COLO668 (cell line): Measurements from ENCODE around the gene FAM114A2.
A peak's percentile ranks its signal among the peaks of the same experiment; 100 is the strongest.
"Not testable (repeated sequence)": the region's sequence is repeated elsewhere in the genome, so short reads cannot be mapped to it uniquely, and the experiment has no call there.

Experiments
- DNase-seq: peaks from one replicate; lab custom pipeline; 2025; ENCODE audit not compliant: unreplicated experiment; lab: John Stamatoyannopoulos, UW

The FAM114A2 gene

DNA sequence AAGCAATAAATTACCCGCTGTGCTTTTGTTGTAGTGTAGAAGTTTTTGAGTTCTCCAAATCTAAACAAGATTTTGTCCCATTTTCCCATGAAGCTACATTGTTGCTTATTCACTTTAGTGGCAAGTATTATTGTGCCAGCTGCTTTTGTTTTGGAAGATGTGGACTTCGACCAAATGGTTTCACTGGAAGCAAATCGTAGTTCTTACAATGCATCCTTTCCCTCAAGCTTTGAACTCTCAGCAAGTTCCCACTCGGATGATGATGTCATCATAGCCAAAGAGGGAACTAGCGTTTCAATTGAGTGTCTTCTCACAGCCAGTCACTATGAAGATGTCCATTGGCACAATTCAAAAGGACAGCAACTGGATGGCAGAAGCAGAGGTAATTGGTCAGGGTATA lies 10.9 kb upstream of the FAM114A2 start:
- DNase-seq: no peak

DNA sequence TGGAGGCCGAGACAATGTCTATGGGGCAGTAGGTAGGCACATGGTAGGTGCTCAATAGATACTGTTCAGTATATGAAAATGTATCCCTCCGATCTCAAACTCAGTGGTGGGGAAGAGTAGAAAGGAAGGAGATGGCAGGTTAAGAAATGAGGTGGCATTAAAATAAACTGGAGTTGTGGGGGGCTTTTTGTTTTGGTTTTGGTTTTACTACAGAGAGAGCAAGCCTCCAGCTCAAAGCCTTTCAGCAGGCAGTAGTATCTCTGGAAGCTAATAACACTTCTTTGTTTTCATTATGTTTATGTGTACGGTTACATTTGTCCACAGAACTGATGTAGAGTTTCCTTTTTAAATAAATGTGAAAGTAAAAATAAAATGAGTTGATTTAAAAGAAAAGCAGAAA lies 8.6 kb upstream of the FAM114A2 start:
- DNase-seq: no peak

DNA sequence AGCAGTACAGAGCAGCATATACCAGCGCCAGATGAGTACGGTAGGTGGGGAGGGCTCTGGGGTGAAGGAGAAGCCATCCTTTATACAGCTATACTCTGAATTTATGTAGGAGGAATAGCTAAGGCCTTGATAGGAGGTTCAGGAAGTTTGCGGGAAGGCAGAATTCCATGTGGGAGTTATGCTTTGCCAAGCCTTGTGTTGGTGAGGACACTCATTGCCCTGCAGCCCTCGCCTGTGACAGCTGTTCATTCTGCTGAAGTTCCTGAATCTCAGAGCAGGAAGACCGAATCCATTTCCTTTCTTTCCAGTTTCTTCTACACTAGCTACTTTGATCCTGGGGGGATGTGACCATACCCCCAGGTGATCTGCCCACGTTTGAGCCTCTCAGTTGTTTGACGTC lies 7.8 kb upstream of the FAM114A2 start:
- DNase-seq: no peak

DNA sequence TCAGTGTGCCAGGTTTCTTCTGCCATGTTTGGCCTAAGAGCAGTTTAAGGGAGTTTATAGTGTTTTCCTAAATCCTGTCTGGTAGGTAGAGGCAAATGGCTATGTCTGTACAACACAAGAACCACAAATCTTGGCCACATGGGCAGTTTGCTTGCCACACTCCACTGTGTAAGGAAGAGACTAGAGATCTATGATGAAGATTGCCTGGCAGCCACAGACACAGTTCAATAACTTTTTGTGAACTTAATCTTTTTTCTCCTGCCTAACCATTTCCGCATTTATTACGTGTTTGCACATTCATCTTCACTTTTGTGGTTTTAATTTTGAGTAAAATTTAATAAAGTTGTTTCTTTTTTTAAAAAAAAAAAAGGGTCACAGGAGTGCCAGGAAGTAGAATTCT lies 5.9 kb upstream of the FAM114A2 start:
- DNase-seq: no peak

DNA sequence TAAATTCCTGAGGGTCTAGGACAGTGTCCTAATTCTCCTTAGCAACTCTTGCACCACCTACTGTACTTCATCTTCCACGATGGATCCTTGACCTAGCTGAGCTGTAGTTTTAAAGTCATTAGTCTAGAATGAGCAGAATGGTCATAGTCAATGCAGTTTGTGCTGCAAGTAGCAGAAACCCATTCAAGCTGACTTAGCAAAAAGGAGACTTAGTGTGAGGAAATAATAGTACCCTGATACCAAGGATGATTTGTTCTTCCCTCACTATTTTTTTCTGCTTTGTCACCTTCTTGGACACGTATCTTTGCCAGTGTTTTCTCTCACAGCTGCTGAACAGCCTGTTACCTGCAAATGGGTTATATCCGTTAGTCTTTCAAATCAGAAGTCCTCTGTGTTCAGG lies 5.4 kb upstream of the FAM114A2 start:
- no peak for DNase-seq

DNA sequence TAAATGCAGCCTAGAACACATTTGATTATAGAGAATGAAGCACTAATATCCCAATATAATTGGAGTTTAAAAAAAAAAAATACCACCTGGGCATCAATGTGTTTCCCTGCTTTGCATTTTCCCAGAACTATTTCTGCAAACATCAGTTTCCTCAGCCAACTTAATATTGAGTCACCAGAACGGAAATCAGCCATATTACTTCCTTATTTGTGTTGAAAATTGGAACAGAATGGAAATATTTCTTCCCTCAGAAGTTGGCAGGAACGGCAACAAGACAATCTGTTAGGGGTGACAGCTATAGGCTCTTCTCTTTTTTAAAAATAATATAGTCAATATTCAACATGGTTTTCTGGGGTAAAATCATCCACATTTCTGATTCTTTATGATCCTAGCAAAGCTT lies 4.1 kb upstream of the FAM114A2 start:
- DNase-seq: no peak

DNA sequence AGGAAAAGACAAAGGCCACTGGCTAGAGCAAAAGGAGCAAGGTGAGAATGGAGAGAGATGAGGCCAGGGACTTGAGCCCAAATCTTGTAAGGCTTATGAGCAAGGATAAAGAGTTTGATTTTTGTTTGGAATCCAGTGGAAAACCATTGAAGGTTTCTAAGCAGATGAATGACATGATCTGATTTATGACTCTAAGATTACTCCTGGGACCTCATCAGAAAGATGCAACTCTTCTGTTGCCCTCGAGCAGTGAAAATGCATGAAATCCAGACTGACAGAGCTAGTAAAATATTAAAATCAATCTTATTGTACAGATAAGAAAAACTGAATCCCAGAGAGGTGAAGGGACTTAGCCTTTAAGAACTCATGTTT lies 734 bp upstream of the FAM114A2 start:
- no peak for DNase-seq

DNA sequence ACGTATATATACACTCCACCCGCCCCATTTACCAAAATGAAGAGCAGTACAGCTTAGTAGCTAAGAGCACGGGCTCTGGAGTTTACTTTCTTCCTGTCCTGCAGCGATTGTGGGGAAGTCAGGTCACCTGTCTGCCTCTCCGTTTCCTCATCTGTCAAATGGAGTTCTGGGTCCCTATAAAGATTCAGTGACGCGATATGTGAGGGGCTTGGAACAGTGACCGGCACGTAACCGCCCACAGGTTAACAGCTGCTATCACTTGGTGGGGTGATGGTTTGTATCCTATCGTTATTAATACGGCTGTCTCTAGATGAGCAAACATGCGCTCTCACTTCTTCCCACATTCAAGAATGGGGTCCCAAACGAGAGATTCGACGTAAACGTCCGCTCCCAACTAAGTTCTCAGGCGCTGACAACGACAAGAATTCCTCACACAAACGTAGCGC lies 426 bp downstream of the FAM114A2 start:
- DNase-seq: peak; percentile 30

DNA sequence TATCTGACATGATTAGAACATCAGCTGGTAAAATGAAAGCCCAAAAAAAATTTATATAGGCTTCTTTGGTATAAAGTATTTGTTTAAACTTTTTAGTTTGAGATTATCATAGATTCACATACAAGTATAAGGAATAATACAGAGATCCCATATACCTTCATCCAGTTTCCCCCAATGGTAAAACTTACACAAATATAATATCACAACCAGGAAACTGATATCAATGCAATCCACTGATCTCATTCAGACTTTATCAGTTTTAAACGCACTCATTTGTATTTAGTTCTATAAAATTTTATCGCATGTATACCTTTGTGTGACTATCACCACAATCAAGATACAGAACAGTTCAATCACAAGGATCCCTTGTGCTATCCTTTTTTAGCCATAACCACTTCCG lies 3.8 kb downstream of the FAM114A2 start:
- no peak for DNase-seq

DNA sequence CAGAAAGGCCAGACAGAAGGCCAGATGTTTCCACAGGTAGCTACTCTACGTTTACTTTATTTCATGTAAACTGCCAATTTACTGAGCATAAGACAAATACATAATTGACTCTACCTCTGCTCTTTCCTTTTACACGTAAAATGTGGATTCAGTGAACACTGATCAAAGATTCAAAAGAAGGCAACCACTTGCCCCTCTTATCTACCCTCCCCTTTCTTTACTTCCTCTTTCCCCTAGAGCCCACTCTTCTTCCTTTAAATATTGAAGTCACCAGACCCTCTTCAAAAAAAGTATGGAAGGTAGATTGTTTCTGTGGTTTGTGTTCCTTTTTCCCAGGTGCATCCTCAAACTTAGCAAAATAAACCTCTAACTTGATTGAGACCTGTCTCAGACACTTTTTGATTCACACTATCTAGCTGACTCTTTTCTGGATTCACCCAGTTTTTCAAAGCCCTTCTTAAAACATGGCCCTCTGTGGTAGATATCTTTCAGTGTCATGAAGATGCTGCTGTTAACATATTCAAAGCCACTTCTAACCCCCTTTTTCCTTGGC lies 6.7 kb downstream of the FAM114A2 start:
- no peak for DNase-seq

DNA sequence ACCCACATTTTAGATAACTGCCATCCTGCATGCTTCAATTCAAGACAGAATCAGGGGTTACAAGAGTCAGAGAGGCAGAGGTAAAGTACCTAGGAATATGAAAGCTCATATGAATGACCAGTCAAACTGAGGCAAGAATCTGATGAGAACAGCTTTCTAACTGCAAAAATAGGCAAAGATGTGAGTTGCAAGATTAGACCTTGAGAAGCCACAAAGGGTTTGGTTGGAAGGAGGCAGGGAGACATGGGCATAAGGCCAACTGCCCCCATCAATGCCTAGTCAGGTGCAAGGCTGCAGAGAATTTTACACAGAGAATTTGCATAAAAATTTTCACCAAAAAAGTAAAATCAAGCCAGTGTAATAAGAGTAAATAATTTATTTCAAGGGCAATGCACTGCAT lies 12.8 kb downstream of the FAM114A2 start:
- DNase-seq: no peak

DNA sequence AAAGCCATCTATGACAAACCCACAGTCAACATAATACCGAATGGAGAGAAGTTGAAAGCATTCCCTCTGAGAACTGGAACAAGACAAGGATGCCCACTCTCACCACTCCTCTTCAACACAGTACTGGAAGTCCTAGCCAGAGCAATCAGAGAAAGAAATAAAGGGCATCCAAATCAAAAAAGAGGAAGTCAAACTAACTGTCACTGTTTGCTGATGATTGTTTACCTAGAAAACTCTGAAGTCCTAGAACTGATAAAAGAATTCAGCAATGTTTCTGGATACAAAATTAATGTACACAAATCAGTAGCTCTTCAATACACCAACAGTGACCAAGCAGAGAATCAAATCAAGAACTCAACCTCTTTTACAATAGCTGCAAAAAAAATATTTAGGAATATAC lies 19.8 kb downstream of the FAM114A2 start:
- not testable (repeated sequence) for DNase-seq

DNA sequence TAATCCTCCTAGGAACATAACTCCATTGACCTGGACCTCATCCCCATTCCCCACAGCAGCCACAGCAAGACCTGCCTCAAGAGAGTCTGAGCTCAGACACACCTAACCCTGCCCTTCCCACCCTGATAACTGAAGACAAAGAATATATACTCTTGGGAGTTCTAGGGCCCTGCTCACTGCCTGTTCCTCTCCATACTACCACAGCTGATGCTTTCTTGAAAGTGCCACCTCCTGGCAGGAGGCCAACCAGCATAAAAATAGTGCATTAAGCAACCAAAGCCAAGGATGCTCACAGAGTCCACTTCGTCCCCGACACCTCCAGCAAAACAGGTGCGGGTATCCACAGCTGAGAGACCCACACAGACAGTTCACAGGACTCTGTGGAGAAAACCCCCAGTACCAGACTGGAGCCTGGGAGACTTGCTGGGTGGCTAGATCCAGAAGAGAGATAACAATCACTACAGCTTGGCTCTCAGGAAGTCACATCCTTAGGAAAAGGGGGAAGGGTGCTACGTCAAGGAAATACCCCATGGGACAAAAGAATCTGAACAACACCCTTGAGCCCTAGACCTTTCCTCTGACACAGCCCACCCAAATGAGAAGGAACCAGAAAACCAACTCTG lies 23.5 kb downstream of the FAM114A2 start:
- no peak for DNase-seq

DNA sequence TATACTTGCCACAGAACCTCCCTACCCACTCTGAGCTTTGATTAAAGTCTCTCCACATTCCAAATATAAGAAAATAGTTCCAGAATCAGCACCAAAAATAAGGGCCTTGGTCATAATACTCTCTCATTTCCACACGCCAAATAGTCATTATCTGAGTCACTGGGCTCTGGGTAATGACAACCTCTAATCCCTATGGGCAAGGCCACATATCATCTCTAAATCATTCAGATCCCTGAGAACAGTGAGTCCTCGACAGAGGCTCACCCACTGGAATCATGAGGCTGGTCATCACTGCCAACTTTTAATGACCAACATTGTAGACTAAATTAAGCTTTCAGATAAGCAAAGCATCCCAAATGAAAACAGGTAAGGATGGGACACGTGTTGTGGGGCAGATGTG lies 28.1 kb downstream of the FAM114A2 start:
- DNase-seq: no peak

DNA sequence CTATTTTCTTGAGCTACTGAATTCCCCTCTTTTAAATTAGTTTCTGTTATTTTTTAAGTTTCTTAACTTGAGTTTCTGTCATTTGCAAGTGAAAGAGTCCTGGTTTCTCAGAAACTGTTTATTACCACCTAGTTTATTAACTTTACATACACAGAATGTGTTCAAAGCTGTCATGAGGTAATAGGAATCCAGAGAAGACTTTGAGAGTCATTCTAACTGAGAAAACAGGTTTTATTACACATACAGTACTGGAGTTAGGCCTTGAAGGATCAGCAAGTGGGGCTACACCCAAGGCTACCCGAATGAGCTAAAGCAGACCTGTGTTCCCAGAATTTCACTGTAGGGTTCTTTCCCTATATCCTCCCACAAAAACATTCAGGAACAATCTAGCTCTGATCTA lies 33.1 kb downstream of the FAM114A2 start:
- no peak for DNase-seq

DNA sequence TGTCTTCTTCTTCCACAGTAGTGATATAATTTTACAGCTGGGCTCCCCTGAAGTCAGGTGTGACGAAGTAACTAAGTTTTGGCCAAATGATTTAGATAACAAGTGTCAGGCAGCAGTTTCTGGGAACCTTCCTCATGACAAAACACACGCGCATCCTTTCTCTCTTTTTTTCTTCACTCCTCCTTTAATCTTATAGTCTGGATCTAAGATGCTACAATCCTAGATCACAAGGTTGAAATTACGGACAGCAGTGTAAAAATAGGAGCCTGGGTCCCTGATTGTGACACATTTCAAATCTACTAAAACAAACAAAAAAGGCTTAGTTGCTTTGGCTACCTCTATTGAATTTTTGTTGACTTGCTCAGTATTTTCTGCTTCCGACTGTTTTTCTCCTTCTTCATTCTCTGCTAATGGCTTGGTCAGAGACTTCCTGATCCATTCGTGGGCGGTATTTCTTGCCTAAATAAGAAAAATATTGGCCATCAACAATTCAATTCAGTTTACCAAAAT lies 36.1 kb downstream of the FAM114A2 start:
- DNase-seq: no peak

DNA sequence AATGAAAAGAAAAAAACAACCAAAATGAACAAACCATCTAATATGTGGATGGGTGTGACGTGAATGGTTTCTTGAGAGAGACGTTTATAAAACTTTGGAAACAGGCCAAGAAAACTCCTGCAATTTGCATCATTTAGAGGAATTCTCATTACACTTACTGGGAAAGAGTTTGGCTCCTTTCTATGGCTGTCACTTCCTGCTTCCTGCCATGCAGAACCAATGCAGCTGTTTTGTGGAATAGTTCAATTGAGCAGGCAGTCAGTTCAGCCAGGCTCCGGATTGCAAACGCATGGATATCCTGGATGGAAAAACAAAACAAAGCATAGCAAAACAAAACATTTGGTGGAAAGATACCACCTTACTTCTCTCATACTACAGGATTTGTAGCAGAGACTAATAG lies 36.6 kb downstream of the FAM114A2 start:
- no peak for DNase-seq

DNA sequence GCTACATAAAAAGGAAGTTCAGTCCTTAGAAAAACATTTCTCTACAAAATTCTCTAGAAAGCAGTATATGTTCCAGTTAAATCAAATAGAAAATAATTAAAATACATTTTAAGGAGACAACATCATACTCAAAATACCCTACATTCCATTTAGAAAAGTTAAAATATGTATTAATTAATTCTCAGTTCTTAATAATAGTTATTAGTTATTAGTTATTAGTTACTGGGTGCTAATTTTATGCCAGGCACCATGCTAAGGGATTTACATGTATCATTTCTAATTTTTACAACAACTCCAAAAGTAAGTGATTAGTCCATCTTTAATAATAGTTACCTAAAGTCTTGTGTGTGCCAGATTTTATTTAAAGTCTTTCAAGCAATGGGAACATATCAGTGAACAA lies 38.0 kb downstream of the FAM114A2 start:
- DNase-seq: no peak

DNA sequence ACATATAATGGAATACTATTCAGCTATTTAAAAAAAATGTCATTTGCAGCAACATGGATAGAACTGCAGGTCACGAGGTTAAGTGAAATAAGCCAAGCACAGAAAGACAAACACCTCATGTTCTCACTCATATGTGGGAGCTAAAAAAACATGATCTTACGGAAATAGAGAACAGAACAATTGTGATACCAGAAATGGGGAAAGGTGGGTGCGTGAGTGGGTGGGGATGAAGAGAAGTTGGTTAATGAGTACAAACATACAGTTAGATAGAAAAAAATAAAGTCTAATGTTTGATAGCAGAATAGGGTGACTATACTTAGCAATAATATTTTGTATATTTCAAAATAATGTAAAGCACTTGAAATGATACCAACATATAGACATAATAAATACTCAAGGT lies 38.7 kb downstream of the FAM114A2 start:
- DNase-seq: no peak

DNA sequence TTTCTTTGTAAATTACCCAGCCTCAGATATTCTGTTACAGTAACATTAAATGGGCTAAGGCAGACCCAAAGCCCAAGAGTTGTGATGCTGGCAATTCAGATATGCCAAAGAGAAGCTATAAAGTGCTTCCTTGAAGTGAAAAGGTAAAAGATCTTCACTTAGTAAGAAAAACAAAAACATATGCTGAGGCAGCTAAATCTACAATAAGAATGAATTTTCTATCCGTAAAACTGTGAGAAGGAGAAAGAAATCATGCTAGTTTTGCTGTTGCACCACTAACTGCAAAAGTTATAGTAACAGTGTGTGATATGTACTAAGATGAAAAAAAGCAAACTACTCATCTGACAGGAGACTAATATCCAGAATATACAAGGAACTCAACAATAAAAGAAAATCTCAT lies 39.9 kb downstream of the FAM114A2 start:
- no peak for DNase-seq

DNA sequence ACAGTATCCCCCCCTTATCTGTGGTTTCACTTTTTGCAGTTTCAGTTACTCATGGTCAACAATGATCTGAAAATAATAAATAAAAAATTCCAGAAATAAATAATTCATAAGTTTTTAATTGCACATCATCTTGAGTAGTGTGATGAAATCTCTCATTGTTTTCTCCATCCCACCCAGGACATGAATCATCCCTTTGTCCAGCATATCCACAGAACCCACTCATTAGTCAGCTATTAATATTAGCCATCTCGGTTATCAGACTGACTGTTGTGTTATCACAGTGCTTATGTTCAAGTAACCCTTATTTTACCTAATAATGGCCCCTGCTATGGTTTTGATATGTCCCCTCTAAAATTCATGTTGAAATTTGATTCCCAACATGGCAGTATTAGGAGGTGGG lies 40.7 kb downstream of the FAM114A2 start:
- DNase-seq: no peak

DNA sequence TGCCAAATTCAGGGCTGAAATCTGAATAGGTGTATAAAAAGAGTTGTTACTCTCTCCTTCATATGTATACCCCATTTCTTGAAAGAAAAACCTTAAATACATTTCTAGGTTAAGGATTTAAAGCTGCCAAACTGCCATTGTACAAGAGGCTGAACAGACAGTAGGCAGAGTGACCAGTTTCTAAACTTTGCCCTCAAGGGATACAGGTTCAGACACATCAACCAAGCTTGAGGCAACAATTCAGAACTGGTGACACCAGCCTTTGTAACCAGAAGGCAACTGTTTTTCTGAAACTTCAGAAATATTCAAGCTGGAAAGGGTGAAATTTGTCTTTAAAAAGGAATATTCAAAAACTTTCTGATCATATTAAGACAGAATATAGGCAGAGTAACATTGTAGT lies 47.5 kb downstream of the FAM114A2 start:
- DNase-seq: no peak

DNA sequence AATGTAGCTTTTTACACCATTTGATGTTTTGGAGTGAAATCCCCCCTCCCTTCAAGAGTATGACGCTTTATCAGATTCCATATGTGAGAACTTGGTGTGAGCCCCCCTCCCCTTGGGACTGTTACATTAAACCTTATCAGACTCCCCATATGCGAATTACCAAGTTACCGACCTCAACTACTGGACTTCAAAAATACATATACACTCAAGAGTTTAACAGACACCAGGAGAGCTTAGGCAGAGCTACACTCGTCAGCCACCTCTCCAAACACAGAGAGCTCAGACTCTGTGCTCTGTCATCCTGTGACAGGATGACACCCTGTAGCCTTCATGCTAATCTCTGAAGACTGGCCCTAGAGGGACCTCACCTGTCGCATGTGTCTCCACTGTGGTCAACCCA lies 50.2 kb downstream of the FAM114A2 start:
- DNase-seq: no peak
